PFSK-1 (cell line): ENCODE data around the gene CXXC5.

Experiments used
- FOXP2 ChIP-seq: optimal IDR thresholded peaks from 2 replicates; pipeline ENCODE3; 2011; ENCODE audit warnings: borderline replicate concordance, control low read depth, inconsistent platforms; ENCODE audit not compliant: insufficient read depth; ENCODE audit errors: extremely low read length, extremely low read depth
- POLR2AphosphoS5 ChIP-seq: IDR thresholded peaks from 2 replicates; pipeline ENCODE4 v1.6.1; 2012; ENCODE audit warnings: low read depth, mild to moderate bottlenecking, control low read depth, low read length, moderate library complexity
- SIN3A ChIP-seq: IDR thresholded peaks from 2 replicates; pipeline ENCODE4 v1.6.1; 2012; ENCODE audit warnings: mild to moderate bottlenecking, low read length, moderate library complexity, borderline replicate concordance; ENCODE audit not compliant: insufficient read depth
- TAF1 ChIP-seq: IDR thresholded peaks from 2 replicates; pipeline ENCODE4 v1.6.1; 2012; ENCODE audit warnings: low read length, control low read depth, borderline replicate concordance; ENCODE audit not compliant: insufficient read depth
- TF ChIP-seq, protein P1 (sequence below), 2 experiments: IDR thresholded peaks; 2 replicates each; pipeline versions ENCODE4 v1.6.1 to v1.8.0; 2011 to 2012; ENCODE audit warnings: low read depth in 2 of 2, low read length in 2 of 2, control low read depth in 1 of 2, inconsistent platforms in 1 of 2, mild to moderate bottlenecking in 1 of 2, moderate library complexity in 1 of 2; ENCODE audit not compliant: insufficient read depth in 1 of 2

The CXXC5 gene

DNA sequence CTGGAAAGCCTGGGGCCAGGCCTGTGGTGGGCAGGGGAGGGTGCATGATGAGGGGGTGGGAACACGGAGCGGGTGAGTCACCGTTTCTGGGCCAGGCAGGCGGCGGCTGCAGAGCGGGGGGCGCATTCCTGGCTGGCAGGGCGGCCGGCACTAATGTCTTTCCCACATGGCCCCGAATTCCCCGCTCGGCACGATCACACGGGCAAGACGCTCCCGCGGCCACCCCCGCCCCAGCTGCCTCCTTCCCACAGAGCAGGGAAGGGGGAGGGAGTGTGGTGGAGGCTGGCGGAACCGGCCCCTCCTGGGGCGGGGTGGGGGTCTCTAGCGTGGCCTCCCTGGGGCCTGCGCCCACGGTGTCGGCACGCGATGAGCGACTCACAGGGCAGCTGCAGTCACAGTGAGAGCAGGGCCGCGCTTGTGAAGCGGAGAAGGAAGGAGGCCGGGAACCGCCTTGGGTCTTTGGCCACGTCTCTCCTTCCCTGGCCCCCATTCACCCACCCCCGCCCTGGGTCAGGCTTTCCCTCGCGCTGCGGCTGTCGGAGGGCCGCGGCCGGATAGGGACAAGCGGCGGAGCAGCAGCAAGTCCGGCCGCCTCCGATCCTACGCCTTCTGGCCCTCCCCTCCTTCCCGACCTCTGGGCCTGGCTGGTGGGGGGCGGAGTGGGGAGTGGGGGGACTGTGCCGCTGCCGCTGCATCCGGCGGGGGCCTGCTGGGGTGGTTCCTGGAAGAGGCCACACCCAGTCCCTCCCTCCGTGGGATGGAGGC lies 48.9 kb downstream of the CXXC5 start:
- no peak for TF ChIP-seq FOXP2
- no peak for TF ChIP-seq SIN3A
- peak; percentile 55 for TF ChIP-seq POLR2AphosphoS5
- TF ChIP-seq, protein P1, sequence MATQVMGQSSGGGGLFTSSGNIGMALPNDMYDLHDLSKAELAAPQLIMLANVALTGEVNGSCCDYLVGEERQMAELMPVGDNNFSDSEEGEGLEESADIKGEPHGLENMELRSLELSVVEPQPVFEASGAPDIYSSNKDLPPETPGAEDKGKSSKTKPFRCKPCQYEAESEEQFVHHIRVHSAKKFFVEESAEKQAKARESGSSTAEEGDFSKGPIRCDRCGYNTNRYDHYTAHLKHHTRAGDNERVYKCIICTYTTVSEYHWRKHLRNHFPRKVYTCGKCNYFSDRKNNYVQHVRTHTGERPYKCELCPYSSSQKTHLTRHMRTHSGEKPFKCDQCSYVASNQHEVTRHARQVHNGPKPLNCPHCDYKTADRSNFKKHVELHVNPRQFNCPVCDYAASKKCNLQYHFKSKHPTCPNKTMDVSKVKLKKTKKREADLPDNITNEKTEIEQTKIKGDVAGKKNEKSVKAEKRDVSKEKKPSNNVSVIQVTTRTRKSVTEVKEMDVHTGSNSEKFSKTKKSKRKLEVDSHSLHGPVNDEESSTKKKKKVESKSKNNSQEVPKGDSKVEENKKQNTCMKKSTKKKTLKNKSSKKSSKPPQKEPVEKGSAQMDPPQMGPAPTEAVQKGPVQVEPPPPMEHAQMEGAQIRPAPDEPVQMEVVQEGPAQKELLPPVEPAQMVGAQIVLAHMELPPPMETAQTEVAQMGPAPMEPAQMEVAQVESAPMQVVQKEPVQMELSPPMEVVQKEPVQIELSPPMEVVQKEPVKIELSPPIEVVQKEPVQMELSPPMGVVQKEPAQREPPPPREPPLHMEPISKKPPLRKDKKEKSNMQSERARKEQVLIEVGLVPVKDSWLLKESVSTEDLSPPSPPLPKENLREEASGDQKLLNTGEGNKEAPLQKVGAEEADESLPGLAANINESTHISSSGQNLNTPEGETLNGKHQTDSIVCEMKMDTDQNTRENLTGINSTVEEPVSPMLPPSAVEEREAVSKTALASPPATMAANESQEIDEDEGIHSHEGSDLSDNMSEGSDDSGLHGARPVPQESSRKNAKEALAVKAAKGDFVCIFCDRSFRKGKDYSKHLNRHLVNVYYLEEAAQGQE (IDR thresholded peaks at IDR 0.05; ENCODE audit: insufficient read depth in 1 of 2, low read depth in 2 of 2, low read length in 2 of 2): no peak
- TF ChIP-seq TAF1: peak; percentile 58; the same call in 1 of the 2 replicates

DNA sequence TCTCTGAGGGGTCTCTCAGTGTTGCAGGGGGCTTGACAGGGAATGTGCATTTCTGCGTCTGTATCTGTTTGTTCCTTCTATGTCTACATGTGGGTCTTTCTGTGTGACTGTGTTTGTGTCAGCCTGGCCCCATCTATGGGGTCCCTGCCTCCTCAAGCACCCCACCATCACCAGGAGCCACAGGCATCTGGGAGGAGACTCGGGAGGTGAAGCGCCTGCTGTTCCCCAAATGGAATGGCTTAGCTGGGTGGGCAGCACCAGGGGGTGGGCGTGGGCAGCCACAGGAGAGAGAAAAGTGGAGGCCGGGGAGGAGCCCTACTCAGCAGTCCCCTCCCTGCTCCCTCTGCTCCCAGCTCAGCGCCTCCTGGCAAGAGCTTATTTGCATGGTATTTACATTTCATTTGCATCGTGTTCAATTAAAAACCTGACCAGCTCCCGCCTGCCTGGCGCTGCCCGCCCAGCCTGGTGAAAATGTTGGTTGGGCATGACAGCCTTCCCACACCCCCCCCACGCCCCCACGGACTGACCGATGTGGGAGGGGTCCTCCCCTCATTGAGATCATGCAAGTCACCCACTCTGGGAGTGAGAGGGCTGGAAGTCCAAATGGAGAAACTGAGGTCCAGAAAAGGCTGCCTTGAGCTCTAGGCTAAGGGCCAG lies 50.5 kb downstream of the CXXC5 start:
- no peak for TF ChIP-seq POLR2AphosphoS5
- no peak for TF ChIP-seq TAF1
- TF ChIP-seq, protein P1 (IDR thresholded peaks at IDR 0.05; ENCODE audit: insufficient read depth in 1 of 2, low read depth in 2 of 2, low read length in 2 of 2): no peak
- TF ChIP-seq SIN3A: no peak
- TF ChIP-seq FOXP2: no peak

DNA sequence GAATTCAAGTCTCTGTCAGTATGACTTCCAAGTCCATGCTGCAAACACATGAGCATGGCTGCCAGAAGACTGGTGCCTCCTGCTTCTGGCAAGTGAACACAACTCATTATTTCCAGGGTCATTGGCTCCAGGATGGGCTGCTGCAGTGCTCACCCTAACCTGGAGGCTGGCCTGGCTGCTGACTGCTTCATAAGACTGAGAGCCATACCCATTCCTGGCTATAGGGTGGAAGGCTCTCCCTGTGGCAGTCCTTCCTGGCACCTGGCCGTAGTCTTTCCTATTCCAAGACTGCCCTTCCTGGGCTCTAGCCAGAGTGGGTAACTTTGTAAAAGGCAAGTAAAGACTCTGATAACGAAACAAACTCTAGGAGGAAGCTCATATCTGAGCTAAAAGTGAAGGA lies 51.2 kb downstream of the CXXC5 start:
- no peak for TF ChIP-seq SIN3A
- TF ChIP-seq POLR2AphosphoS5: no peak
- TF ChIP-seq, protein P1 (IDR thresholded peaks at IDR 0.05; ENCODE audit: insufficient read depth in 1 of 2, low read depth in 2 of 2, low read length in 2 of 2): no peak
- no peak for TF ChIP-seq FOXP2
- TF ChIP-seq TAF1: no peak

- TF ChIP-seq POLR2AphosphoS5: no peak
- TF ChIP-seq, protein P1 (IDR thresholded peaks at IDR 0.05; ENCODE audit: insufficient read depth in 1 of 2, low read depth in 2 of 2, low read length in 2 of 2): no peak
- no peak for TF ChIP-seq SIN3A
- no peak for TF ChIP-seq TAF1
- no peak for TF ChIP-seq FOXP2
Observed at GRCh38 chr5:139700711-139701055, 52.5 kb downstream of the CXXC5 start.
